Neural cell (in vitro differentiated cells): ENCODE results near the gene PIK3R4. TPM values are rescaled to one million over a fixed set of nuclear protein-coding genes. Genes with fewer than 3 reads are reported as not detected.

ENCODE experiments used
- H2AFZ ChIP-seq: fragments of 200-600, 300-800 bp; sonication (generic), shearing (Covaris generic); 2 replicates; pipeline ENCODE4 v1.6.0; 2014; ENCODE audit warnings: low read depth, mild to moderate bottlenecking, antibody characterized with exemption, low read length, moderate library complexity
- H3F3A ChIP-seq: fragments of 200-600 bp; shearing (Covaris generic); 2 replicates; pipeline ENCODE4 v1.6.1; 2016; ENCODE audit warnings: mild to moderate bottlenecking, moderate library complexity, mixed read lengths, antibody characterized with exemption, low read length; ENCODE audit not compliant: insufficient read depth, poor library complexity, severe bottlenecking
- H3K27ac ChIP-seq: fragments of 200-600, 300-800 bp; sonication (generic), shearing (Covaris generic); 2 replicates; pipeline ENCODE4 v1.5.1; 2014; ENCODE audit warnings: mild to moderate bottlenecking, low read length, moderate library complexity
- H3K27me3 ChIP-seq: fragments of 300-800, 200-600 bp; sonication (generic), shearing (Covaris generic); 2 replicates; pipeline ENCODE4 v1.6.0; 2014; ENCODE audit warnings: mild to moderate bottlenecking, low read depth, low read length, moderate library complexity; ENCODE audit not compliant: insufficient read depth
- H3K36me3 ChIP-seq: fragments of 300-800, 200-600 bp; sonication (generic), shearing (Covaris generic); 2 replicates; pipeline ENCODE4 v1.5.1; 2014; ENCODE audit warnings: mild to moderate bottlenecking, antibody characterized with exemption, low read length, moderate library complexity; ENCODE audit not compliant: insufficient read depth
- H3K4me2 ChIP-seq: fragments of 300-800, 200-600 bp; sonication (generic), shearing (Covaris generic); 2 replicates; pipeline ENCODE4 v1.6.0; 2014; ENCODE audit warnings: mild to moderate bottlenecking, low read length
- H3K4me3 ChIP-seq: fragments of 300-800, 200-600 bp; sonication (generic), shearing (Covaris generic); 2 replicates; pipeline ENCODE4 v1.5.1; 2014; ENCODE audit warnings: mild to moderate bottlenecking, low read length, moderate library complexity
- H3K79me2 ChIP-seq: fragments of 200-600 bp; shearing (Covaris generic); replicated peaks from 2 replicates; pipeline ENCODE4 v1.6.0; 2014; ENCODE audit warnings: mild to moderate bottlenecking, low read length, moderate library complexity; ENCODE audit not compliant: insufficient read depth
- H3K9ac ChIP-seq: fragments of 300-800, 200-600 bp; sonication (generic), shearing (Covaris generic); 2 replicates; pipeline ENCODE4 v1.6.1; 2016; ENCODE audit warnings: mild to moderate bottlenecking, low read length, mixed read lengths
- H3K9me2 ChIP-seq: fragments of 200-600 bp; shearing (Covaris generic); 2 replicates; pipeline ENCODE4 v1.6.1; 2016; ENCODE audit warnings: mild to moderate bottlenecking, low read length, mixed read lengths; ENCODE audit not compliant: insufficient read depth
- H3K9me3 ChIP-seq: fragments of 200-600, 300-800 bp; sonication (generic), shearing (Covaris generic); 2 replicates; pipeline ENCODE4 v1.6.1; 2016; ENCODE audit warnings: mild to moderate bottlenecking, mixed run types, low read length, moderate library complexity, mixed read lengths
- H4K20me1 ChIP-seq: fragments of 200-600 bp; shearing (Covaris generic); 2 replicates; pipeline ENCODE4 v1.6.1; 2016; ENCODE audit warnings: mild to moderate bottlenecking, mixed run types; ENCODE audit not compliant: insufficient read depth
- CTCF ChIP-seq: fragments of 450-650 bp; IDR thresholded peaks from 2 replicates; pipeline ENCODE4 v1.5.1; 2014; ENCODE audit warnings: antibody characterized with exemption, mild to moderate bottlenecking, moderate library complexity; ENCODE audit not compliant: poor library complexity, severe bottlenecking
- EP300 ChIP-seq: fragments of 450-650 bp; conservative IDR thresholded peaks from 2 replicates; pipeline ENCODE4 v1.6.1; 2014; ENCODE audit warnings: antibody characterized with exemption, mild to moderate bottlenecking, moderate library complexity; ENCODE audit not compliant: poor library complexity, severe bottlenecking
- EZH2 ChIP-seq: fragments of 200-600, 300-800 bp; shearing (Covaris generic), sonication (generic); IDR thresholded peaks from 2 replicates; pipeline ENCODE4 v1.6.1; 2014; ENCODE audit warnings: antibody characterized with exemption, low read length, borderline replicate concordance, mild to moderate bottlenecking; ENCODE audit not compliant: insufficient read depth, poor library complexity, severe bottlenecking
- MXI1 ChIP-seq: fragments of 450-650 bp; conservative IDR thresholded peaks from 2 replicates; pipeline ENCODE4 v1.6.1; 2014; ENCODE audit warnings: antibody characterized with exemption, mild to moderate bottlenecking; ENCODE audit not compliant: poor library complexity, severe bottlenecking
- POLR2AphosphoS5 ChIP-seq: IDR thresholded peaks from 2 replicates; pipeline ENCODE4 v1.6.1; 2012
- RAD21 ChIP-seq: fragments of 450-650 bp; conservative IDR thresholded peaks from 2 replicates; pipeline ENCODE4 v1.6.1; 2014; ENCODE audit warnings: antibody characterized with exemption, mild to moderate bottlenecking, moderate library complexity
- REST ChIP-seq: IDR thresholded peaks from 2 replicates; pipeline ENCODE4 v1.6.1; 2012; ENCODE audit warnings: borderline replicate concordance
- SMC3 ChIP-seq: fragments of 450-650 bp; conservative IDR thresholded peaks from 2 replicates; pipeline ENCODE4 v1.6.1; 2014; ENCODE audit warnings: antibody characterized with exemption, mild to moderate bottlenecking, moderate library complexity; ENCODE audit not compliant: poor library complexity
- TAF1 ChIP-seq: IDR thresholded peaks from 2 replicates; pipeline ENCODE4 v1.6.1; 2012; ENCODE audit warnings: low read depth
- polyA plus RNA-seq: library from polyadenylated mRNA; depleted of rRNA; stranded (reverse); fragments of >200 nt; gene quantifications from 2 replicates; pipeline ENCODE4 v1.2.3, GENCODE V29; 2014

PIK3R4 gene
- polyA plus RNA-seq, 1 donor from 2014 or later = 18.3 TPM

- Histone ChIP-seq H3K4me3 (no peak overlapping the region), H3K9ac (no peak overlapping the region), H4K20me1 (no peaks in the 10 kb centered on the region), H3K4me2 (no peak overlapping the region), H3K79me2 (no peaks in the 10 kb centered on the region), H3K9me2 (no peaks in the 10 kb centered on the region), H3K27me3 (no peaks in the 10 kb centered on the region), H3F3A (no peaks in the 10 kb centered on the region), H3K9me3 (no peaks in the 10 kb centered on the region), H2AFZ (no peak overlapping the region), H3K27ac (no peak overlapping the region), H3K36me3 (no peaks in the 10 kb centered on the region)
- TF ChIP-seq REST (no peak), TAF1 (no peak), MXI1 (no peak), EP300 (no peak), POLR2AphosphoS5 (no peak), EZH2 (no peak), SMC3 (no peak), RAD21 (no peak), CTCF (no peak)
Measured at GRCh38 chr3:130636480-130637234, 110.0 kb downstream of the PIK3R4 start.

GRCh38 chr3:130635978-130636377 lies 110.7 kb downstream of the PIK3R4 start:
- TF ChIP-seq RAD21 (no peak), EZH2 (no peak), CTCF (no peak), POLR2AphosphoS5 (no peak), SMC3 (no peak), MXI1 (no peak), EP300 (no peak), REST (no peak), TAF1 (no peak)
- Histone ChIP-seq H3K9me3 (no peaks in the 10 kb centered on the region), H3K4me2 (no peak overlapping the region), H3K4me3 (no peak overlapping the region), H3K79me2 (no peaks in the 10 kb centered on the region), H3F3A (no peaks in the 10 kb centered on the region), H3K27ac (no peak overlapping the region), H3K9ac (no peak overlapping the region), H2AFZ (no peak overlapping the region), H3K27me3 (no peaks in the 10 kb centered on the region), H4K20me1 (no peaks in the 10 kb centered on the region), H3K9me2 (no peaks in the 10 kb centered on the region), H3K36me3 (no peaks in the 10 kb centered on the region)
